HG03520 (cell line): Measurements from ENCODE around the gene ID3.
"Not testable (repeated sequence)": the region's sequence is repeated elsewhere in the genome, so short reads cannot be mapped to it uniquely, and the experiment has no call there.

Experiments used
- ATAC-seq: cut with Tn5 transposase; IDR thresholded peaks from one replicate; pipeline ENCODE4 v1.9.1; 2021; ENCODE audit warnings: mild to moderate bottlenecking, moderate library complexity; ENCODE audit not compliant: unreplicated experiment

The ID3 gene

GRCh38 chr1:23553231-23554126 is 5.8 kb downstream of the ID3 start:
- no peak for ATAC-seq

GRCh38 chr1:23551849-23552248 is 7.5 kb downstream of the ID3 start:
- ATAC-seq = no peak

- ATAC-seq = no peak
These were observed 10.6 kb downstream of the ID3 start for GRCh38 chr1:23548704-23549143.

GRCh38 chr1:23546897-23547584 is 12.3 kb downstream of the ID3 start:
- no peak for ATAC-seq

GRCh38 chr1:23545851-23546250 is 13.4 kb downstream of the ID3 start:
- ATAC-seq = no peak

- no peak for ATAC-seq
These were observed 14.6 kb downstream of the ID3 start for GRCh38 chr1:23544444-23545389.

GRCh38 chr1:23543707-23544443 is 15.4 kb downstream of the ID3 start:
- ATAC-seq = no peak

GRCh38 chr1:23542940-23543339 is 16.4 kb downstream of the ID3 start:
- not testable (repeated sequence) for ATAC-seq

GRCh38 chr1:23539698-23540266 is 19.5 kb downstream of the ID3 start:
- peak; percentile 76 for ATAC-seq

GRCh38 chr1:23537296-23537973 is 21.9 kb downstream of the ID3 start:
- no peak for ATAC-seq

GRCh38 chr1:23533246-23534023 is 25.9 kb downstream of the ID3 start:
- ATAC-seq = no peak

GRCh38 chr1:23531562-23532094 is 27.7 kb downstream of the ID3 start:
- no peak for ATAC-seq

GRCh38 chr1:23530747-23531561 is 28.3 kb downstream of the ID3 start, which contains the start of gene E2F2:
Gene E2F2 (minus strand): TSS chr1:23531233. CDS start chr1:23530793, 440 bp downstream.
- peak; percentile 38 for ATAC-seq

- ATAC-seq = no peak
These were observed 29.1 kb downstream of the ID3 start for GRCh38 chr1:23530087-23530746.

- no peak for ATAC-seq
These were observed 29.9 kb downstream of the ID3 start for GRCh38 chr1:23529146-23530086.
